Breast epithelium (tissue), 4 donors: ENCODE measurements around the gene MYNN. TPM values are rescaled to one million over a fixed set of nuclear protein-coding genes. Genes with fewer than 3 reads are reported as not detected.

ENCODE experiments used
- DNase-seq, 2 donors: peaks; one replicate each; pipeline ENCODE4 v3.0.0-alpha.2; 2019; ENCODE audit warnings: low spot score in 2 of 2
- H3K27ac ChIP-seq, 2 donors: fragments of 200-600 bp; sonication (generic) in 1 of 2; one replicate each; pipeline ENCODE4 v1.5.1; 2016 to 2019; ENCODE audit warnings: mild to moderate bottlenecking in 1 of 2
- H3K27me3 ChIP-seq, 2 donors: fragments of 200-600 bp; sonication (generic) in 1 of 2; one replicate each; pipeline versions ENCODE4 v1.5.1 to v1.6.0; 2017 to 2019; ENCODE audit warnings: control low read depth in 1 of 2, mild to moderate bottlenecking in 1 of 2
- H3K36me3 ChIP-seq: fragments of 200-600 bp; one replicate; pipeline ENCODE4 v1.5.1; 2019
- H3K4me1 ChIP-seq, 2 donors: fragments of 200-600 bp; sonication (generic); one replicate each; pipeline ENCODE4 v1.5.1; 2016 to 2019; ENCODE audit warnings: control low read depth in 1 of 2
- H3K4me3 ChIP-seq, 3 donors: fragments of 200-600 bp; sonication (generic); 1 replicate in 2 of 3; 2 replicates in 1 of 3; pipeline ENCODE4 v1.5.1; 2016 to 2019; ENCODE audit warnings: mild to moderate bottlenecking in 3 of 3, moderate library complexity in 2 of 3
- H3K9me3 ChIP-seq, 2 donors: fragments of 200-600 bp; sonication (generic) in 1 of 2; one replicate each; pipeline ENCODE4 v1.5.1; 2016 to 2019; ENCODE audit warnings: control low read depth in 1 of 2
- CTCF ChIP-seq, 3 donors: fragments of 450-650 bp; IDR thresholded peaks; one replicate each; pipeline ENCODE4 v1.5.1; 2016 to 2017; ENCODE audit warnings: antibody characterized with exemption in 3 of 3, mild to moderate bottlenecking in 3 of 3, moderate library complexity in 3 of 3
- POLR2A ChIP-seq: fragments of 450-650 bp; IDR thresholded peaks from one replicate; pipeline ENCODE4 v1.6.1; 2016; ENCODE audit warnings: antibody characterized with exemption, mild to moderate bottlenecking, moderate library complexity
- POLR2AphosphoS5 ChIP-seq, 3 donors: sonication (generic); formaldehyde crosslinking; IDR thresholded peaks; one replicate each; pipeline ENCODE4 v1.6.1; 2017; ENCODE audit warnings: antibody characterized with exemption in 3 of 3
- intact Hi-C: fragments of 100-400 bp; cut with DNase I; formaldehyde crosslinking; loops from one replicate; pipeline ENCODE4 v1.15.1; 2023; ENCODE audit warnings: low total_unique reads
- total RNA-seq, 3 donors: library from RNA; depleted of rRNA; stranded (reverse); fragments of >200 nt; gene quantifications; one replicate each; pipeline ENCODE4 v1.1.0, GENCODE V29; 2016

Gene MYNN
- total RNA-seq, 3 donors from 2014 or later, result 16.0 to 29.0 (median 18.7) TPM

- H3K9me3 ChIP-seq, result no peaks in the 10 kb centered on the region
- no peaks in the 10 kb centered on the region for H3K4me1 ChIP-seq
- no peaks in the 10 kb centered on the region for H3K27me3 ChIP-seq
- TF ChIP-seq POLR2AphosphoS5 (IDR thresholded peaks at IDR 0.05) (no peak), POLR2A (no peak), CTCF (IDR thresholded peaks at IDR 0.05) (no peak)
- no peak for DNase-seq
- H3K4me3 ChIP-seq, result no peak overlapping the region
- intact Hi-C loops, result no loop called here
- no peak overlapping the region for H3K27ac ChIP-seq
- no peaks in the 10 kb centered on the region for H3K36me3 ChIP-seq
Observed at GRCh38 chr3:169758359-169758994, 14.7 kb upstream of the MYNN start.

GRCh38 chr3:169759256-169759655 lies 13.9 kb upstream of the MYNN start:
- intact Hi-C loops, result no loop called here
- H3K4me1 ChIP-seq, result no peaks in the 10 kb centered on the region
- TF ChIP-seq POLR2AphosphoS5 (IDR thresholded peaks at IDR 0.05), result no peak
- TF ChIP-seq CTCF (IDR thresholded peaks at IDR 0.05), result no peak
- TF ChIP-seq POLR2A, result no peak
- H3K27me3 ChIP-seq, result no peaks in the 10 kb centered on the region
- no peaks in the 10 kb centered on the region for H3K36me3 ChIP-seq
- H3K27ac ChIP-seq, result no peak overlapping the region
- no peak for DNase-seq
- H3K4me3 ChIP-seq, result no peak overlapping the region
- no peaks in the 10 kb centered on the region for H3K9me3 ChIP-seq

- no peaks in the 10 kb centered on the region for H3K36me3 ChIP-seq
- H3K9me3 ChIP-seq, result no peaks in the 10 kb centered on the region
- peaks cover 0 to 3% of the 10 kb centered on the region in 2 donors for H3K4me1 ChIP-seq
- H3K27ac ChIP-seq, result no peak overlapping the region
- no peak for TF ChIP-seq POLR2AphosphoS5 (IDR thresholded peaks at IDR 0.05)
- TF ChIP-seq CTCF (IDR thresholded peaks at IDR 0.05), result no peak
- no peak for TF ChIP-seq POLR2A
- no peak for DNase-seq
- no peak overlapping the region for H3K4me3 ChIP-seq
- no peaks in the 10 kb centered on the region for H3K27me3 ChIP-seq
- intact Hi-C loops, result loop anchor here (5.0 kb wide), 1 partner anchor 1903 kb away; no protein-coding TSS in a partner anchor
Observed at GRCh38 chr3:169760479-169760878, 12.7 kb upstream of the MYNN start.

- DNase-seq, result peak; percentile 59 to 67
Observed at GRCh38 chr3:169764312-169764881, 8.8 kb upstream of the MYNN start.

More at GRCh38 chr3:169764312-169764881, 8.8 kb upstream of the MYNN start:
- Histone ChIP-seq H3K27ac (peak overlapping the region; percentile 96 to 99), H3K27me3 (no peaks in the 10 kb centered on the region), H3K9me3 (peaks cover 0 to 4% of the 10 kb centered on the region in 2 donors), H3K4me3 (peak overlapping the region; percentile 64 to 98 (median 87)), H3K36me3 (no peaks in the 10 kb centered on the region), H3K4me1 (peaks cover 0 to 3% of the 10 kb centered on the region in 2 donors)
- peak in 1 of 3 donors; percentile 42 for TF ChIP-seq POLR2AphosphoS5 (IDR thresholded peaks at IDR 0.05)
- no peak for TF ChIP-seq CTCF (IDR thresholded peaks at IDR 0.05)
- TF ChIP-seq POLR2A, result no peak
- intact Hi-C loops, result loop anchor here (5.0 kb wide), 1 partner anchor 1907 kb away; no protein-coding TSS in a partner anchor
